GM23338 (cell line): ENCODE results near the gene ERMP1. TPM values are rescaled to one million over a fixed set of nuclear protein-coding genes. Genes with fewer than 3 reads are reported as not detected.

Experiments
- ATAC-seq: fragments of 200-7000 bp; cut with Tn5 transposase; 3 replicates; pipeline ENCODE4 v1.9.1; 2020
- DNase-seq: peaks from one replicate; pipeline ENCODE4 v3.0.0-alpha.2; 2015; ENCODE audit warnings: low spot score
- H2AFZ ChIP-seq: fragments of 200-600 bp; sonication (generic); 2 replicates; pipeline ENCODE4 v1.8.0; 2016; ENCODE audit warnings: antibody characterized with exemption, mild to moderate bottlenecking, moderate library complexity
- H3F3A ChIP-seq: fragments of 200-600 bp; sonication (generic); replicated peaks from 2 replicates; pipeline ENCODE4 v1.8.0; 2017; ENCODE audit warnings: antibody characterized with exemption, mixed run types, low read depth
- H3K27ac ChIP-seq: fragments of 200-600 bp; sonication (generic); 2 replicates; pipeline ENCODE4 v1.6.1; 2016; ENCODE audit warnings: low read depth
- H3K27me3 ChIP-seq: fragments of 200-600 bp; sonication (generic); 2 replicates; pipeline ENCODE4 v1.8.0; 2016; ENCODE audit warnings: mild to moderate bottlenecking, mixed run types, moderate library complexity; ENCODE audit not compliant: insufficient read depth
- H3K36me3 ChIP-seq: fragments of 200-600 bp; sonication (generic); 2 replicates; pipeline ENCODE4 v1.8.0; 2016; ENCODE audit warnings: mild to moderate bottlenecking; ENCODE audit not compliant: insufficient read depth
- H3K4me1 ChIP-seq: fragments of 200-600 bp; sonication (generic); 2 replicates; pipeline ENCODE4 v1.8.0; 2016; ENCODE audit warnings: mild to moderate bottlenecking, moderate library complexity; ENCODE audit not compliant: insufficient read depth
- H3K4me2 ChIP-seq: fragments of 200-600 bp; sonication (generic); 2 replicates; pipeline ENCODE4 v1.7.1; 2017; ENCODE audit warnings: mixed run types
- H3K4me3 ChIP-seq: fragments of 200-600 bp; sonication (generic); 2 replicates; pipeline ENCODE4 v1.6.1; 2016; ENCODE audit warnings: mixed run types
- H3K79me2 ChIP-seq: fragments of 200-600 bp; sonication (generic); replicated peaks from 2 replicates; pipeline ENCODE4 v1.8.0; 2017; ENCODE audit warnings: mild to moderate bottlenecking; ENCODE audit not compliant: insufficient read depth
- H3K9me2 ChIP-seq: fragments of 200-600 bp; sonication (generic); 2 replicates; pipeline ENCODE4 v1.8.0; 2017; ENCODE audit not compliant: insufficient read depth
- H4K20me1 ChIP-seq: fragments of 200-600 bp; sonication (generic); replicated peaks from 2 replicates; pipeline ENCODE4 v1.8.0; 2017; ENCODE audit warnings: mild to moderate bottlenecking; ENCODE audit not compliant: insufficient read depth
- H3K27ac Mint-ChIP-seq: 2 replicates; pipeline ENCODE4 v1.8.0; 2020; ENCODE audit warnings: inconsistent platforms, mild to moderate bottlenecking, moderate library complexity, mixed read lengths
- H3K27me3 Mint-ChIP-seq: 3 replicates; pipeline ENCODE4 v1.8.0; 2022; ENCODE audit warnings: low read depth, mild to moderate bottlenecking, moderate library complexity, mixed read lengths, inconsistent platforms; ENCODE audit not compliant: insufficient read depth, poor library complexity
- H3K36me3 Mint-ChIP-seq: 3 replicates; pipeline ENCODE4 v1.8.0; 2021; ENCODE audit warnings: low read depth, mild to moderate bottlenecking, inconsistent platforms, moderate library complexity, mixed read lengths
- H3K4me1 Mint-ChIP-seq: 3 replicates; pipeline ENCODE4 v1.8.0; 2020; ENCODE audit warnings: mild to moderate bottlenecking, inconsistent platforms, mixed read lengths
- H3K4me3 Mint-ChIP-seq: 3 replicates; pipeline ENCODE4 v1.8.0; 2021; ENCODE audit warnings: moderate library complexity, mild to moderate bottlenecking, inconsistent platforms, mixed read lengths
- H3K9me3 Mint-ChIP-seq: 3 replicates; pipeline ENCODE4 v1.8.0; 2020; ENCODE audit warnings: moderate library complexity, mild to moderate bottlenecking, inconsistent platforms, mixed read lengths
- EZH2 ChIP-seq: fragments of 200-600 bp; sonication (generic); IDR thresholded peaks from one replicate; pipeline ENCODE4 v1.8.0; 2017; ENCODE audit warnings: antibody characterized with exemption, mild to moderate bottlenecking, low read depth; ENCODE audit not compliant: unreplicated experiment
- EZH2phosphoT487 ChIP-seq: fragments of 200-600 bp; sonication (generic); IDR thresholded peaks from one replicate; pipeline ENCODE4 v1.8.1; 2018; ENCODE audit warnings: antibody characterized with exemption; ENCODE audit not compliant: unreplicated experiment
- JUNB ChIP-seq: IDR thresholded peaks from one replicate; pipeline ENCODE4 v1.6.1; 2016; ENCODE audit warnings: antibody characterized with exemption; ENCODE audit not compliant: unreplicated experiment
- NANOG ChIP-seq: IDR thresholded peaks from 2 replicates; pipeline ENCODE4 v1.6.1; 2016; ENCODE audit warnings: antibody characterized with exemption, borderline replicate concordance
- STAT1 ChIP-seq: IDR thresholded peaks from one replicate; pipeline ENCODE4 v1.6.1; 2016; ENCODE audit warnings: antibody characterized with exemption; ENCODE audit not compliant: unreplicated experiment
- ZNF114 ChIP-seq: fragments of 250-450 bp; sonication (Bioruptor Pico); IDR thresholded peaks from 2 replicates; pipeline ENCODE4 v1.5.0; 2020; ENCODE audit warnings: mild to moderate bottlenecking, moderate library complexity
- polyA plus RNA-seq: library from polyadenylated mRNA; unstranded; fragments of >200 nt; fragmentation: Nextera tagmentation; extraction: Ambion mirVana; gene quantifications from 2 replicates; pipeline ENCODE4 v1.2.1, GENCODE V29; 2016
- total RNA-seq: library from RNA; depleted of rRNA; stranded (reverse); fragments of >200 nt; shearing (Covaris generic); gene quantifications from 2 replicates; pipeline ENCODE4 v1.2.3, GENCODE V29; 2014
- TF ChIP-seq, protein P1 (sequence below), 2 experiments: fragments of 200-600 bp in 1 of 2; sonication (generic) in 1 of 2; conservative IDR thresholded peaks; 2 replicates each; pipeline versions ENCODE4 v1.5.1 to v1.6.1; 2016 to 2017; ENCODE audit warnings: antibody characterized with exemption in 2 of 2, low read depth in 2 of 2, mild to moderate bottlenecking in 2 of 2, moderate library complexity in 1 of 2
- TF ChIP-seq, protein P2 (sequence below): IDR thresholded peaks from 2 replicates; pipeline ENCODE4 v1.6.1; 2016; ENCODE audit warnings: antibody characterized with exemption

ERMP1 gene
- total and polyA plus RNA-seq, 2 experiments from 2014 or later, result 5.3 to 23.4 TPM

DNA sequence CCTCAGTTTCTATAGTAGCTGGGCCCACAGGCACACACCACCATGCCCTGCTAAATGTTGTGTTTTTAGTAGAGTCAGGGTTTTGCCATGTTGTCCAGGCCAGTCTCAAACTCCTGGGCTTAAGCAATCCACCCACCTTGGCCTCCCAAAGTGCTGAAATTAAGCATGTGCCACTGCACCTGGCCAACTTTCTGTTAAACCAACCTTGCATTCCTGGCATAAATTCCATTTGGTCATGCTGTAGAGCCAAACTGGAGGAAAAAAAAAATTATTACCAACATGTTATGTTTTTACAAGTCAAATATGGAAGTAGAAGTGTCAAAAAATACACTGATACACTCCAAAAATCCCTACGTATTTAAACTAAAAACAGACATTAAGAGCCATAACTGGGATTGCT is 54.1 kb downstream of the ERMP1 start:
- no peak overlapping the region for H3K27ac ChIP-seq
- Mint-ChIP-seq H3K27ac (no peak overlapping the region), H3K4me1 (peaks cover 10% of the 10 kb centered on the region), H3K27me3 (peaks cover 10% of the 10 kb centered on the region), H3K4me3 (no peak overlapping the region), H3K9me3 (peaks cover 60% of the 10 kb centered on the region), H3K36me3 (peaks cover 79% of the 10 kb centered on the region)
- DNase-seq (no peak), ATAC-seq (no peak)
- no peak overlapping the region for H2AFZ ChIP-seq
- H3K4me3 ChIP-seq, result no peak overlapping the region
- no peaks in the 10 kb centered on the region for H3F3A ChIP-seq
- peaks cover 28% of the 10 kb centered on the region for H3K36me3 ChIP-seq
- H3K4me2 ChIP-seq, result no peak overlapping the region
- no peaks in the 10 kb centered on the region for H3K27me3 ChIP-seq
- no peak for TF ChIP-seq ZNF114
- peaks cover 16% of the 10 kb centered on the region for H3K4me1 ChIP-seq
- 0 out of 2 replicates have a peak, but pooled peaks cover 5% of the 10 kb centered on the region for H3K79me2 ChIP-seq
- H4K20me1 ChIP-seq, result no peaks in the 10 kb centered on the region
- no peaks in the 10 kb centered on the region for H3K9me2 ChIP-seq

DNA sequence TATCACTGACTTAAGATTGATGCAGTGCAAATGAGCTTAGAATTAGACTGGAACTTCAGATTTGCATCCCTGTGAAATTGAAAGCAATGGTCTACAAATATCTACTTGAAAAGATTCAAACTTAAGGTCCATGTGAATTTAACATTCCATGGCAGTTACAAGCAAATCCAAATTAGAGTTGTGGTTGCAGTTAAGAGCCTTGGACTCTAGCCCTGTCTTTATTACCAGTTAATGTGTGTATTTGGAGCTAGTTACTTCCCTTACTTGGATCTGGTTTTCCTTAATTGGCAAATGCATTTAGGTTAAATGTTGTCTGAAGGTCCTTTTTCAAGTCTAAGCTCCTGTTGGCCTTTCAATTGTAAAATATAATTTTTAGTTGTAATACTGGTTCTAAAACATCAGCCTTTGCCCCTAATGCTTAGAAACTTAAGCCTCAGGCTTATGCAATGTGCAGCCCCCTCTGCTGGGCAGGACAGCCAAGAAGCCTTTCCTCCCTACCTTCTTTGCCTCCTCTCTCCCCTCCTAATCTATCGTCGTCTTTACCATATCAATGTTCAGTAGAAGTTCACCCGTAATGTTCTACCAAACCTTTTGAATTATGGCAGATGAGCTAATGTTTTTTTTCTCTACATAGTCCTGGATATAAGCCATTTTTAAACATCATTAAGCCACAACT is 59.5 kb downstream of the ERMP1 start:
- Histone ChIP-seq H3K79me2 (no peaks in the 10 kb centered on the region), H4K20me1 (no peaks in the 10 kb centered on the region), H3K27me3 (no peaks in the 10 kb centered on the region), H2AFZ (no peak overlapping the region), H3F3A (no peaks in the 10 kb centered on the region), H3K27ac (no peak overlapping the region), H3K4me3 (no peak overlapping the region), H3K4me1 (peaks cover 16% of the 10 kb centered on the region), H3K36me3 (peaks cover 4% of the 10 kb centered on the region), H3K4me2 (no peak overlapping the region), H3K9me2 (no peaks in the 10 kb centered on the region)
- Mint-ChIP-seq H3K9me3 (peaks cover 7% of the 10 kb centered on the region), H3K27me3 (peaks cover 2% of the 10 kb centered on the region), H3K27ac (no peak overlapping the region), H3K4me3 (no peak overlapping the region), H3K36me3 (peaks cover 49% of the 10 kb centered on the region), H3K4me1 (peaks cover 12% of the 10 kb centered on the region)
- DNase-seq, result peak; percentile 42
- TF ChIP-seq NANOG, result no peak
- TF ChIP-seq, protein P1, sequence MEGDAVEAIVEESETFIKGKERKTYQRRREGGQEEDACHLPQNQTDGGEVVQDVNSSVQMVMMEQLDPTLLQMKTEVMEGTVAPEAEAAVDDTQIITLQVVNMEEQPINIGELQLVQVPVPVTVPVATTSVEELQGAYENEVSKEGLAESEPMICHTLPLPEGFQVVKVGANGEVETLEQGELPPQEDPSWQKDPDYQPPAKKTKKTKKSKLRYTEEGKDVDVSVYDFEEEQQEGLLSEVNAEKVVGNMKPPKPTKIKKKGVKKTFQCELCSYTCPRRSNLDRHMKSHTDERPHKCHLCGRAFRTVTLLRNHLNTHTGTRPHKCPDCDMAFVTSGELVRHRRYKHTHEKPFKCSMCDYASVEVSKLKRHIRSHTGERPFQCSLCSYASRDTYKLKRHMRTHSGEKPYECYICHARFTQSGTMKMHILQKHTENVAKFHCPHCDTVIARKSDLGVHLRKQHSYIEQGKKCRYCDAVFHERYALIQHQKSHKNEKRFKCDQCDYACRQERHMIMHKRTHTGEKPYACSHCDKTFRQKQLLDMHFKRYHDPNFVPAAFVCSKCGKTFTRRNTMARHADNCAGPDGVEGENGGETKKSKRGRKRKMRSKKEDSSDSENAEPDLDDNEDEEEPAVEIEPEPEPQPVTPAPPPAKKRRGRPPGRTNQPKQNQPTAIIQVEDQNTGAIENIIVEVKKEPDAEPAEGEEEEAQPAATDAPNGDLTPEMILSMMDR (conservative IDR thresholded peaks at IDR 0.05; ENCODE audit: low read depth in 2 of 2), result peak; percentile 56 to 66
- TF ChIP-seq, protein P2, sequence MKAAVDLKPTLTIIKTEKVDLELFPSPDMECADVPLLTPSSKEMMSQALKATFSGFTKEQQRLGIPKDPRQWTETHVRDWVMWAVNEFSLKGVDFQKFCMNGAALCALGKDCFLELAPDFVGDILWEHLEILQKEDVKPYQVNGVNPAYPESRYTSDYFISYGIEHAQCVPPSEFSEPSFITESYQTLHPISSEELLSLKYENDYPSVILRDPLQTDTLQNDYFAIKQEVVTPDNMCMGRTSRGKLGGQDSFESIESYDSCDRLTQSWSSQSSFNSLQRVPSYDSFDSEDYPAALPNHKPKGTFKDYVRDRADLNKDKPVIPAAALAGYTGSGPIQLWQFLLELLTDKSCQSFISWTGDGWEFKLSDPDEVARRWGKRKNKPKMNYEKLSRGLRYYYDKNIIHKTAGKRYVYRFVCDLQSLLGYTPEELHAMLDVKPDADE, result no peak
- peak; percentile 77 for ATAC-seq

DNA sequence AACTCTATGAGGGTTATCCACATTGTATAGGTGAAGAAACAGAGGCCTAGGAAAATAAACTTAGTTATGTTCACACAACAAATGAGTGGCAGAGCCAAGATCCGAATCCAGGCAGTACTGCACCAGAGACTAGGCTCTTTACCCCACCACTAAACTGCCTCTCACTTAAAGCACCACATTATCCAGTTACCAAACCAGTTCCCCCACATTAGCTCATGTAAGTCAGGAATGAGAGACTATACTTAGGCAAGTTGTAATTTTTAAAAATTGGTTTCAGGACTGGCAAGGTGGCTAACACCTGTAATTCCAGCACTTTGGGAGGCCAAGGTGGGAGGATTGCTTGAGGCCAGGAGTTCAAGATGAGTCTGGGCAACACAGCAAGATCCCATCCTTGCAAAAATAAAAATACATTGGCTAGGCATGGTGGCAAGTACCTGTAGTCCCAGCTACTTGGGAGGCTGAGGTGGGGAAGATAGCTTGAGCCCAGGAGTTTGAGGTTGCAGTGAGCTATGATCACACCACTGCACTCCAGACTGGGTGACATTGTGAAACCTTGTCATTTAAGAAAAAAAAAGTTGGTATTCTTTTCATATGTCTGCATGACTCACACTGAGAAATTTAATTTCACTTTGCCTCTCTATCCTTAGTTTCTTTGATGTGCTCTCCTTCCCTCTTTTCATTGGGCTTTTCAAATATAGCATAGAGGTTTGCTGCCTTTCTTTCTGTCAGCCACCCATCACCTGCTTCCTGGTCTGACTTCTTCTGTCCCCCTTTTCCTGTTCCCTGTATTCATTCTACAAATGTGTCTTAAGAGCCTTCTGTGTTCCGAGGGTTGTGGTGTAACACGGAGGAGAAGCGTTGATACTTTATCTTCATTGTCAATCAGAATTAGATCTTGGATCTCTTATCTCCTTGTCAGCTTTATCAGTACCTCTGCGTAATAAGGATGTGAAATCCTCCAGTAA is 64.7 kb downstream of the ERMP1 start:
- H3K9me2 ChIP-seq, result no peaks in the 10 kb centered on the region
- H3K27me3 ChIP-seq, result no peaks in the 10 kb centered on the region
- H3K36me3 ChIP-seq, result peaks cover 8% of the 10 kb centered on the region
- H3K9me3 Mint-ChIP-seq, result no peaks in the 10 kb centered on the region
- H3K27me3 Mint-ChIP-seq, result no peaks in the 10 kb centered on the region
- DNase-seq (no peak), ATAC-seq (no peak)
- no peaks in the 10 kb centered on the region for H3K4me1 ChIP-seq
- TF ChIP-seq EZH2 (no peak), NANOG (no peak), STAT1 (no peak), ZNF114 (no peak), JUNB (no peak), EZH2phosphoT487 (no peak)
- TF ChIP-seq, protein P1 (conservative IDR thresholded peaks at IDR 0.05; ENCODE audit: low read depth in 2 of 2), result no peak
- no peaks in the 10 kb centered on the region for H3F3A ChIP-seq
- H3K4me1 Mint-ChIP-seq, result no peaks in the 10 kb centered on the region
- no peak overlapping the region for H3K27ac ChIP-seq
- H3K4me2 ChIP-seq, result no peak overlapping the region
- no peak overlapping the region for H3K27ac Mint-ChIP-seq
- no peak overlapping the region for H2AFZ ChIP-seq
- peaks cover 54% of the 10 kb centered on the region for H3K36me3 Mint-ChIP-seq
- H3K4me3 ChIP-seq, result no peak overlapping the region
- no peaks in the 10 kb centered on the region for H3K79me2 ChIP-seq
- H4K20me1 ChIP-seq, result peaks cover 5% of the 10 kb centered on the region; the same call in 1 of the 2 replicates
- no peak overlapping the region for H3K4me3 Mint-ChIP-seq
